ENCODE results near the gene ROBO3. TPM values are rescaled to one million over a fixed set of nuclear protein-coding genes. Genes with fewer than 3 reads are reported as not detected.

ROBO3 gene
- total and polyA plus RNA-seq, 2 donors (not counting 1 experiment from before 2014, with no cell fraction given): 1.0 to 7.4 TPM

GRCh38 chr11:124923296-124923695 is 58.1 kb downstream of the ROBO3 start:
- no peak overlapping the region for H3K4me3 ChIP-seq (ENCODE audit: control extremely low read depth in 1 of 5, extremely low read depth in 1 of 5, insufficient read depth in 1 of 5, low read depth in 2 of 5, low read length in 4 of 5)
- no peak for TF ChIP-seq EZH2 (IDR thresholded peaks at IDR 0.05; ENCODE audit: borderline replicate concordance, insufficient read depth, low read depth, low read length, poor library complexity, severe bottlenecking)
- TF ChIP-seq CTCF (IDR thresholded peaks at IDR 0.05): no peak
- Mint-ChIP-seq H3K4me1 (peaks cover 2% of the 10 kb centered on the region), H3K27me3 (peaks cover 42% of the 10 kb centered on the region), H3K9me3 (ENCODE audit: insufficient read depth) (no peaks in the 10 kb centered on the region), H3K27ac (no peak overlapping the region), H3K4me3 (no peak overlapping the region)
- H3K4me1 ChIP-seq (ENCODE audit: control insufficient read depth in 2 of 2, insufficient read depth in 2 of 2, low read length in 2 of 2): peaks cover 0 to 7% of the 10 kb centered on the region in 2 donors
- no peaks in the 10 kb centered on the region for H3K36me3 ChIP-seq (replicated peaks in 1 of 2; ENCODE audit: control extremely low read depth in 1 of 2, control insufficient read depth in 1 of 2, extremely low read depth in 1 of 2, insufficient read depth in 2 of 2, low read length in 1 of 2)
- DNase-seq: no peak
- CTCF ChIA-PET: no interaction called here
- H3K4me2 ChIP-seq (replicated peaks; ENCODE audit: low read depth, low read length, poor library complexity, severe bottlenecking): no peak overlapping the region
- peaks cover 0 to 36% (median 7%) of the 10 kb centered on the region in 4 experiments for H3K27me3 ChIP-seq (replicated peaks in 1 of 4; ENCODE audit: control extremely low read depth in 1 of 4, control insufficient read depth in 3 of 4, insufficient read depth in 4 of 4, low read length in 3 of 4)
- no peak overlapping the region for H3K27ac ChIP-seq (ENCODE audit: low read length in 2 of 2)
- no peaks in the 10 kb centered on the region for H3K79me2 ChIP-seq (ENCODE audit: control insufficient read depth, insufficient read depth, low read length)
- no peak for ATAC-seq (ENCODE audit: low read depth)
- POLR2A ChIA-PET: no interaction called here
- intact Hi-C loops (cut with micrococcal nuclease): no loop called here
- H4K20me1 ChIP-seq (ENCODE audit: control insufficient read depth, insufficient read depth, low read length, poor library complexity, severe bottlenecking): no peaks in the 10 kb centered on the region
- H2AFZ ChIP-seq (ENCODE audit: insufficient read depth, low read depth, low read length, poor library complexity, severe bottlenecking): no peak overlapping the region
- peaks cover 0 to 6% (median 0%) of the 10 kb centered on the region in 3 donors for H3K9me3 ChIP-seq (ENCODE audit: control extremely low read depth in 1 of 3, control insufficient read depth in 2 of 3, insufficient read depth in 1 of 3, low read length in 2 of 3)
- H3K9ac ChIP-seq (ENCODE audit: low read length): no peak overlapping the region

GRCh38 chr11:124928942-124929665 is 63.9 kb downstream of the ROBO3 start:
- Mint-ChIP-seq H3K27me3 (peaks cover 8% of the 10 kb centered on the region), H3K9me3 (ENCODE audit: insufficient read depth) (no peaks in the 10 kb centered on the region), H3K4me3 (no peak overlapping the region), H3K4me1 (peaks cover 2% of the 10 kb centered on the region), H3K27ac (no peak overlapping the region)
- H3K4me3 ChIP-seq (ENCODE audit: control extremely low read depth in 1 of 5, extremely low read depth in 1 of 5, insufficient read depth in 1 of 5, low read depth in 2 of 5, low read length in 4 of 5): no peak overlapping the region
- H3K4me1 ChIP-seq (ENCODE audit: control insufficient read depth in 2 of 2, insufficient read depth in 2 of 2, low read length in 2 of 2): no peaks in the 10 kb centered on the region
- H3K4me2 ChIP-seq (replicated peaks; ENCODE audit: low read depth, low read length, poor library complexity, severe bottlenecking): no peak overlapping the region
- H3K9me3 ChIP-seq (ENCODE audit: control extremely low read depth in 1 of 3, control insufficient read depth in 2 of 3, insufficient read depth in 1 of 3, low read length in 2 of 3): no peaks in the 10 kb centered on the region
- H3K36me3 ChIP-seq (replicated peaks in 1 of 2; ENCODE audit: control extremely low read depth in 1 of 2, control insufficient read depth in 1 of 2, extremely low read depth in 1 of 2, insufficient read depth in 2 of 2, low read length in 1 of 2): no peaks in the 10 kb centered on the region
- no peak overlapping the region for H3K9ac ChIP-seq (ENCODE audit: low read length)
- no peaks in the 10 kb centered on the region for H3K27me3 ChIP-seq (replicated peaks in 1 of 4; ENCODE audit: control extremely low read depth in 1 of 4, control insufficient read depth in 3 of 4, insufficient read depth in 4 of 4, low read length in 3 of 4)
- no peak overlapping the region for H2AFZ ChIP-seq (ENCODE audit: insufficient read depth, low read depth, low read length, poor library complexity, severe bottlenecking)
- H3K79me2 ChIP-seq (ENCODE audit: control insufficient read depth, insufficient read depth, low read length): no peaks in the 10 kb centered on the region
- TF ChIP-seq EZH2 (IDR thresholded peaks at IDR 0.05; ENCODE audit: borderline replicate concordance, insufficient read depth, low read depth, low read length, poor library complexity, severe bottlenecking): no peak
- TF ChIP-seq CTCF (IDR thresholded peaks at IDR 0.05): no peak
- WGBS (ENCODE audit: insufficient coverage): 58% methylated on average over 3 of the region's 4 CpGs
- no peaks in the 10 kb centered on the region for H4K20me1 ChIP-seq (ENCODE audit: control insufficient read depth, insufficient read depth, low read length, poor library complexity, severe bottlenecking)
- ChIA-PET CTCF (no interaction called here), POLR2A (no interaction called here)
- H3K27ac ChIP-seq (ENCODE audit: low read length in 2 of 2): no peak overlapping the region
- no peak for DNase-seq
- intact Hi-C loops (cut with micrococcal nuclease): no loop called here
- ATAC-seq (ENCODE audit: low read depth): no peak
